HCT116 (cell line): ENCODE results near the gene ERI2. TPM values are rescaled to one million over a fixed set of nuclear protein-coding genes. Genes with fewer than 3 reads are reported as not detected.

Experiments
- ATAC-seq: fragments of 200-7000 bp; cut with Tn5 transposase; 2 replicates; pipeline ENCODE4 v1.9.1; 2020; ENCODE audit warnings: mild to moderate bottlenecking, moderate library complexity
- BruUV-seq: library from RNA; stranded (reverse); fragments of 400-500 nt; replicated peaks from 2 replicates; lab custom pipeline; 2021; lab: Mats Ljungman, UMichigan
- CTCF ChIA-PET: fragments of 300-600 bp; sonication (Branson Sonifier 250); formaldehyde crosslinking; loops from one replicate; lab custom pipeline; 2021; ENCODE audit warnings: antibody characterized with exemption; lab: Charles Lee
- POLR2A ChIA-PET: fragments of 300-600, 350-600 bp; sonication (Branson Sonifier 250); formaldehyde crosslinking; loops from one replicate; lab custom pipeline; 2021; ENCODE audit warnings: antibody characterized with exemption; lab: Charles Lee
- RAD21 ChIA-PET, 2 experiments: fragments of 300-600 bp; sonication (Branson Sonifier 250); formaldehyde crosslinking; loops; one replicate each; lab custom pipeline; 2023; ENCODE audit warnings: low total read pairs in 2 of 2; ENCODE audit not compliant: uncharacterized antibody in 2 of 2, unreplicated experiment in 2 of 2, low non-redundant PET in 1 of 2; lab: Charles Lee
- DNase-seq: peaks from one replicate; pipeline ENCODE4 v3.0.0-alpha.2; 2010; ENCODE audit warnings: low read depth, low spot score
- H2AFZ ChIP-seq: fragments of 200-600 bp; shearing (Covaris generic), sonication (generic); 2 replicates; pipeline ENCODE4 v1.6.1; 2017; ENCODE audit warnings: low read depth, mixed run types, mixed read lengths, antibody characterized with exemption, low read length; ENCODE audit not compliant: poor library complexity, severe bottlenecking
- H3K27ac ChIP-seq: 2 replicates; pipeline ENCODE4 v1.5.1; 2012; ENCODE audit warnings: low read depth, low read length
- H3K27me3 ChIP-seq: fragments of 200-600 bp; sonication (generic); 2 replicates; pipeline ENCODE4 v1.6.1; 2016; ENCODE audit warnings: mixed run types, low read length, mixed read lengths; ENCODE audit not compliant: insufficient read depth
- H3K36me3 ChIP-seq, 2 experiments: fragments of 200-500 bp in 1 of 2; fragments of 200-600 bp in 1 of 2; sonication (Bioruptor generic) in 1 of 2; sonication (generic) in 1 of 2; 2 replicates each; pipeline versions ENCODE4 v1.5.1 to v1.6.1; 2014 to 2016; ENCODE audit warnings: low read length in 2 of 2, inconsistent platforms in 1 of 2, mixed read lengths in 1 of 2, mixed run types in 1 of 2; ENCODE audit not compliant: insufficient read depth in 2 of 2, control insufficient read depth in 1 of 2
- H3K4me1 ChIP-seq, 2 experiments: fragments of 200-600 bp in 1 of 2; sonication (generic) in 1 of 2; 2 replicates each; pipeline versions ENCODE4 v1.5.1 to v1.6.1; 2012 to 2017; ENCODE audit warnings: low read length in 2 of 2, inconsistent platforms in 1 of 2, mild to moderate bottlenecking in 1 of 2, mixed read lengths in 1 of 2, mixed run types in 1 of 2, moderate library complexity in 1 of 2; ENCODE audit not compliant: insufficient read depth in 2 of 2, control insufficient read depth in 1 of 2
- H3K4me2 ChIP-seq: fragments of 200-600 bp; sonication (generic); 2 replicates; pipeline ENCODE4 v1.6.1; 2017; ENCODE audit warnings: mixed run types, low read length, mixed read lengths
- H3K4me3 ChIP-seq, 2 experiments: fragments of 200-600 bp in 1 of 2; sonication (generic) in 1 of 2; replicated peaks in 1 of 2; 2 replicates each; pipeline ENCODE4 v1.5.1; 2011 to 2016; ENCODE audit warnings: low read length in 2 of 2, control low read depth in 1 of 2, low read depth in 1 of 2, mild to moderate bottlenecking in 1 of 2, mixed read lengths in 1 of 2, mixed run types in 1 of 2
- H3K79me2 ChIP-seq: fragments of 200-600 bp; sonication (generic); 2 replicates; pipeline ENCODE4 v1.6.1; 2017; ENCODE audit warnings: mild to moderate bottlenecking, mixed run types, low read length, moderate library complexity, mixed read lengths; ENCODE audit not compliant: insufficient read depth
- H3K9ac ChIP-seq: fragments of 200-600 bp; sonication (generic); 2 replicates; pipeline ENCODE4 v1.6.1; 2016; ENCODE audit warnings: low read length, mixed read lengths
- H3K9me2 ChIP-seq: fragments of 200-600 bp; sonication (generic), shearing (Covaris generic); 2 replicates; pipeline ENCODE4 v1.6.1; 2017; ENCODE audit warnings: mixed run types, mild to moderate bottlenecking, moderate library complexity; ENCODE audit not compliant: insufficient read depth
- H3K9me3 ChIP-seq, 2 experiments: fragments of 200-500 bp in 1 of 2; fragments of 200-600 bp in 1 of 2; sonication (Bioruptor generic) in 1 of 2; sonication (generic) in 1 of 2; 2 replicates each; pipeline ENCODE4 v1.6.1; 2014 to 2017; ENCODE audit warnings: low read length in 2 of 2, mixed read lengths in 2 of 2, inconsistent platforms in 1 of 2, low read depth in 1 of 2, mild to moderate bottlenecking in 1 of 2, mixed run types in 1 of 2, moderate library complexity in 1 of 2; ENCODE audit not compliant: control insufficient read depth in 1 of 2, insufficient read depth in 1 of 2
- H4K20me1 ChIP-seq: fragments of 200-600 bp; sonication (generic), shearing (Covaris generic); 2 replicates; pipeline ENCODE4 v1.6.1; 2017; ENCODE audit warnings: mixed run types, mild to moderate bottlenecking, moderate library complexity; ENCODE audit not compliant: insufficient read depth
- CBX3 ChIP-seq: IDR thresholded peaks from 2 replicates; pipeline ENCODE4 v1.6.1; 2012; ENCODE audit warnings: low read depth
- CEBPB ChIP-seq: IDR thresholded peaks from 2 replicates; pipeline ENCODE4 v1.6.1; 2012; ENCODE audit warnings: low read depth
- CTCF ChIP-seq, 3 experiments: fragments of 200-600 bp in 1 of 3; sonication (generic) in 1 of 3; IDR thresholded peaks in 2 of 3; conservative IDR thresholded peaks in 1 of 3; 2 replicates each; pipeline ENCODE4 v1.5.1; 2012 to 2017; ENCODE audit warnings: low read depth in 2 of 3, low read length in 2 of 3, antibody characterized with exemption in 1 of 3, borderline replicate concordance in 1 of 3, control low read depth in 1 of 3, mild to moderate bottlenecking in 1 of 3, mixed read lengths in 1 of 3, mixed run types in 1 of 3, moderate library complexity in 1 of 3; ENCODE audit not compliant: insufficient read depth in 1 of 3
- EGR1 ChIP-seq: IDR thresholded peaks from 2 replicates; pipeline ENCODE4 v1.6.1; 2012; ENCODE audit warnings: low read depth
- ELF1 ChIP-seq: IDR thresholded peaks from 2 replicates; pipeline ENCODE4 v1.6.1; 2012; ENCODE audit warnings: low read depth, borderline replicate concordance
- EZH2 ChIP-seq: fragments of 200-600 bp; sonication (generic); IDR thresholded peaks from 2 replicates; pipeline ENCODE4 v1.6.1; 2017; ENCODE audit warnings: antibody characterized with exemption, mixed run types
- EZH2phosphoT487 ChIP-seq: fragments of 200-600 bp; IDR thresholded peaks from 2 replicates; pipeline ENCODE4 v1.6.1; 2018; ENCODE audit warnings: antibody characterized with exemption, borderline replicate concordance
- FOSL1 ChIP-seq: IDR thresholded peaks from 2 replicates; pipeline ENCODE4 v1.6.1; 2012; ENCODE audit warnings: low read depth
- JUND ChIP-seq: IDR thresholded peaks from 2 replicates; pipeline ENCODE4 v1.6.1; 2012
- POLR2A ChIP-seq: IDR thresholded peaks from 2 replicates; pipeline ENCODE4 v1.7.0; 2011; ENCODE audit warnings: borderline replicate concordance; ENCODE audit not compliant: insufficient read depth, insufficient read length; ENCODE audit errors: extremely low read depth
- POLR2AphosphoS5 ChIP-seq: IDR thresholded peaks from 2 replicates; pipeline ENCODE4 v1.6.1; 2011; ENCODE audit warnings: mild to moderate bottlenecking, low read depth, low read length, moderate library complexity
- RAD21 ChIP-seq: IDR thresholded peaks from 2 replicates; pipeline ENCODE4 v1.6.1; 2012; ENCODE audit warnings: low read depth, mild to moderate bottlenecking
- SRF ChIP-seq: IDR thresholded peaks from 2 replicates; pipeline ENCODE4 v1.6.1; 2012; ENCODE audit warnings: low read depth
- TCF7L2 ChIP-seq: IDR thresholded peaks from 2 replicates; pipeline ENCODE4 v1.7.0; 2011; ENCODE audit warnings: borderline replicate concordance, inconsistent platforms; ENCODE audit not compliant: insufficient read depth, insufficient read length; ENCODE audit errors: extremely low read depth
- YY1 ChIP-seq: IDR thresholded peaks from 2 replicates; pipeline ENCODE4 v1.6.1; 2011; ENCODE audit warnings: low read length, low read depth, moderate library complexity, mild to moderate bottlenecking; ENCODE audit not compliant: insufficient replicate concordance; ENCODE audit errors: extremely low read depth
- ZFX ChIP-seq: fragments of 450-650 bp; IDR thresholded peaks from 2 replicates; pipeline ENCODE4 v1.6.1; 2017
- ZNF274 ChIP-seq: fragments of 200-500 bp; sonication (Bioruptor generic); IDR thresholded peaks from 2 replicates; pipeline ENCODE4 v1.6.1; 2014; ENCODE audit warnings: mild to moderate bottlenecking, low read depth, low read length, inconsistent platforms
- intact Hi-C: fragments of 100-400 bp; cut with micrococcal nuclease; formaldehyde crosslinking; loops from 2 replicates; pipeline ENCODE4 v1.10.0; 2022
- total RNA-seq: library from RNA; stranded (reverse); gene quantifications from one replicate; pipeline ENCODE4 v1.2.1, GENCODE V29; 2021; ENCODE audit not compliant: unreplicated experiment
- TF ChIP-seq, protein P1 (sequence below): IDR thresholded peaks from 2 replicates; pipeline ENCODE4 v1.6.1; 2012
- TF ChIP-seq, protein P2 (sequence below): IDR thresholded peaks from 2 replicates; pipeline ENCODE4 v1.6.1; 2012

The ERI2 gene
- total RNA-seq, 1 experiment from 2014 or later, result 42.1 TPM

- TF ChIP-seq EGR1, result no peak
- TF ChIP-seq, protein P1, sequence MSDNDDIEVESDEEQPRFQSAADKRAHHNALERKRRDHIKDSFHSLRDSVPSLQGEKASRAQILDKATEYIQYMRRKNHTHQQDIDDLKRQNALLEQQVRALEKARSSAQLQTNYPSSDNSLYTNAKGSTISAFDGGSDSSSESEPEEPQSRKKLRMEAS, result no peak
- TF ChIP-seq RAD21, result no peak
- TF ChIP-seq SRF, result no peak
- TF ChIP-seq ZFX, result no peak
- no peak for TF ChIP-seq POLR2AphosphoS5
- TF ChIP-seq CEBPB, result no peak
- no peak for TF ChIP-seq JUND
- no peak for TF ChIP-seq YY1
- TF ChIP-seq, protein P2, sequence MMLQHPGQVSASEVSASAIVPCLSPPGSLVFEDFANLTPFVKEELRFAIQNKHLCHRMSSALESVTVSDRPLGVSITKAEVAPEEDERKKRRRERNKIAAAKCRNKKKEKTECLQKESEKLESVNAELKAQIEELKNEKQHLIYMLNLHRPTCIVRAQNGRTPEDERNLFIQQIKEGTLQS, result no peak
- no peak for TF ChIP-seq TCF7L2
- no peak for TF ChIP-seq EZH2phosphoT487
- no peak for TF ChIP-seq ZNF274
- TF ChIP-seq POLR2A, result no peak
- no peak for TF ChIP-seq CTCF (IDR thresholded peaks at IDR 0.05 in 2 of 3, conservative IDR thresholded peaks at IDR 0.05 in 1 of 3; ENCODE audit: borderline replicate concordance in 1 of 3, insufficient read depth in 1 of 3, low read depth in 2 of 3, low read length in 2 of 3)
- no peak for TF ChIP-seq CBX3
- no peak for TF ChIP-seq ELF1
- TF ChIP-seq FOSL1, result no peak
- TF ChIP-seq EZH2, result no peak
- TF ChIP-seq, all 23 proteins: peak for 0
- RAD21 ChIA-PET, result no interaction called here
- Histone ChIP-seq H3K4me1 (no peaks in the 10 kb centered on the region), H3K36me3 (no peaks in the 10 kb centered on the region; a peak in 1 of 4 replicates), H3K27ac (no peak overlapping the region), H3K9ac (no peak overlapping the region), H3K4me3 (no peak overlapping the region), H2AFZ (no peak overlapping the region), H3K9me2 (no peaks in the 10 kb centered on the region), H3K9me3 (no peaks in the 10 kb centered on the region), H3K4me2 (no peak overlapping the region), H3K27me3 (no peaks in the 10 kb centered on the region), H3K79me2 (no peaks in the 10 kb centered on the region), H4K20me1 (no peaks in the 10 kb centered on the region)
- DNase-seq (no peak), ATAC-seq (no peak)
- CTCF ChIA-PET, result interaction anchor here (0.7 kb wide), 1 partner anchor 310 kb away, joined by 3 read pairs; no protein-coding TSS in a partner anchor
- BruUV-seq, result no TSS peak
- POLR2A ChIA-PET, result interaction anchor here (0.7 to 0.9 kb wide), 2 partner anchors 14 to 1291 kb away, joined by 3 read pairs; partner anchors contain the start of genes ERI2 and REXO5
- intact Hi-C loops, result no loop called here
Measured at GRCh38 chr16:20791923-20792612, 14.2 kb downstream of the ERI2 start.
